NCI-H146 (cell line): ENCODE measurements around the gene ACSL1.
"Not testable (repeated sequence)": the region's sequence is repeated elsewhere in the genome, so short reads cannot be mapped to it uniquely, and the experiment has no call there.

Experiments
- DNase-seq: peaks from one replicate; lab custom pipeline; 2025; lab: John Stamatoyannopoulos, UW

The ACSL1 gene

GRCh38 chr4:184755278-184755677 lies 70.5 kb downstream of the ACSL1 start:
- no peak for DNase-seq

- DNase-seq: no peak
Measured at GRCh38 chr4:184752496-184753275, 73.1 kb downstream of the ACSL1 start.

GRCh38 chr4:184751585-184751956 lies 74.2 kb downstream of the ACSL1 start:
- no peak for DNase-seq

- no peak for DNase-seq
Measured at GRCh38 chr4:184750926-184751584, 74.7 kb downstream of the ACSL1 start.

GRCh38 chr4:184748251-184748652 lies 77.5 kb downstream of the ACSL1 start:
- DNase-seq: no peak

GRCh38 chr4:184747034-184747830 lies 78.5 kb downstream of the ACSL1 start:
- DNase-seq: no peak

GRCh38 chr4:184745831-184746795 lies 79.7 kb downstream of the ACSL1 start:
- peak; percentile 35 for DNase-seq

- DNase-seq: peak; percentile 18
Measured at GRCh38 chr4:184744236-184744635, 81.5 kb downstream of the ACSL1 start.

- DNase-seq: no peak
Measured at GRCh38 chr4:184743650-184744049, 82.1 kb downstream of the ACSL1 start.

GRCh38 chr4:184741651-184742050 lies 84.1 kb downstream of the ACSL1 start:
- DNase-seq: not testable (repeated sequence)

- DNase-seq: no peak
Measured at GRCh38 chr4:184740980-184741391, 84.8 kb downstream of the ACSL1 start.

- DNase-seq: not testable (repeated sequence)
Measured at GRCh38 chr4:184739575-184739974, 86.2 kb downstream of the ACSL1 start.

GRCh38 chr4:184734758-184735157 lies 91.0 kb downstream of the ACSL1 start:
- no peak for DNase-seq

- DNase-seq: peak; percentile 96
Measured at GRCh38 chr4:184733654-184734524, 91.9 kb downstream of the ACSL1 start, which contains the start of gene CENPU. Gene CENPU (minus strand): TSS chr4:184734096. CDS start chr4:184734062, 34 bp downstream.

- DNase-seq: no peak
Measured at GRCh38 chr4:184732126-184732525, 93.6 kb downstream of the ACSL1 start.

GRCh38 chr4:184731056-184731455 lies 94.7 kb downstream of the ACSL1 start:
- DNase-seq: peak; percentile 2

GRCh38 chr4:184729946-184730345 lies 95.8 kb downstream of the ACSL1 start:
- no peak for DNase-seq

- DNase-seq: no peak
Measured at GRCh38 chr4:184728858-184729257, 96.9 kb downstream of the ACSL1 start.

GRCh38 chr4:184727430-184727829 lies 98.3 kb downstream of the ACSL1 start:
- DNase-seq: no peak

- DNase-seq: no peak
Measured at GRCh38 chr4:184722798-184723197, 103.0 kb downstream of the ACSL1 start.
